ENCODE data around the gene VOPP1. TPM values are rescaled to one million over a fixed set of nuclear protein-coding genes. Genes with fewer than 3 reads are reported as not detected.

VOPP1 gene
- total RNA-seq, 1 experiment from 2014 or later = 45.4 TPM

GRCh38 chr7:55568613-55569268 lies 3.6 kb downstream of the VOPP1 start:
- peaks cover 5% of the 10 kb centered on the region; the same call in 1 of the 2 replicates for H3K36me3 ChIP-seq
- DNase-seq = no peak
- no peaks in the 10 kb centered on the region for H3K27me3 ChIP-seq
- no peaks in the 10 kb centered on the region for H3K9me3 ChIP-seq
- H3K4me3 ChIP-seq = no peak overlapping the region

- Histone ChIP-seq H3K9me3 (no peaks in the 10 kb centered on the region), H3K4me3 (no peak overlapping the region), H3K27me3 (no peaks in the 10 kb centered on the region), H3K36me3 (peaks cover 5% of the 10 kb centered on the region; the same call in 1 of the 2 replicates)
- DNase-seq = no peak
Observed at GRCh38 chr7:55567571-55567970, 4.7 kb downstream of the VOPP1 start.

GRCh38 chr7:55565681-55566080 lies 6.6 kb downstream of the VOPP1 start:
- H3K27me3 ChIP-seq = no peaks in the 10 kb centered on the region
- DNase-seq = no peak
- H3K4me3 ChIP-seq = no peak overlapping the region
- H3K9me3 ChIP-seq = no peaks in the 10 kb centered on the region
- peaks cover 5% of the 10 kb centered on the region; the same call in 1 of the 2 replicates for H3K36me3 ChIP-seq

DNA sequence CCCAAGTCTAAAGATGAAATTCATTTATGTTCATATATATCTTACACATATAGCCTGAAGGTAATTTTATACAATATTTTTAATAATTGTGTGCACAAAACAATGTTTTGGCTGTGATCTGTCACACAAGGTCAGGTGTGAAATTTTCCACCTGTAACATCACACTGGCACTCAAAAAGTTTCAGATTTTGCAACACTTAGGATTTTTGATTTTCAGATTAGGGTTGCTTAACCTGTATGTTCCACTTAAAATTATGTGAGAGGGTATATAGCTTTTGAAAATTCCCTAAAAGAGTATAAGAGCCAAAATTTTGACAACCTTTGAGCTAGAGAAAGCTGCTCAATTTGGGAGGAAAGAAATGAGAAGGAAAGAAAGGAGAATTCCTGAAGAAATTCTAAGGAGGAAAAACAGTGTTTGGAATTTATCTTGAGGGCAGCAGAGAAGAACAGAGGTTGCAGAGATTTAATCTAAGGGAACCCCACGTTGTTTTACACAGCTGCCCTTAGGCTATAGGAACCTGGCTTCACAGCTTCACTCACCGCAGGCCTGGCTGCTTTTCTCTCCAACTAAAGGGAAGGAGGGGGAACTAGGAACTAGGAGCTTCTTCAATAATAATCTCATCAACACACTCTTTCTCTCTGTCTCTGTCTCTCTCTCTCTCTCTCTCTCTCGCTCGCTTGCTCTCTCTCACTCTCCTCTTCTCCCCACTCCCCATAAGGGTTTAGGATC lies 8.5 kb downstream of the VOPP1 start:
- no peaks in the 10 kb centered on the region for H3K36me3 ChIP-seq
- H3K4me3 ChIP-seq = no peak overlapping the region
- no peaks in the 10 kb centered on the region for H3K9me3 ChIP-seq
- H3K27me3 ChIP-seq = no peaks in the 10 kb centered on the region
- no peak for DNase-seq

GRCh38 chr7:55561690-55562089 lies 10.6 kb downstream of the VOPP1 start:
- H3K4me3 ChIP-seq = no peak overlapping the region
- H3K36me3 ChIP-seq = no peaks in the 10 kb centered on the region
- no peaks in the 10 kb centered on the region for H3K27me3 ChIP-seq
- DNase-seq = no peak
- no peaks in the 10 kb centered on the region for H3K9me3 ChIP-seq

- H3K4me3 ChIP-seq = no peak overlapping the region
- no peak for DNase-seq
- no peaks in the 10 kb centered on the region for H3K9me3 ChIP-seq
- no peaks in the 10 kb centered on the region for H3K27me3 ChIP-seq
- H3K36me3 ChIP-seq = no peaks in the 10 kb centered on the region
Observed at GRCh38 chr7:55558962-55559920, 13.1 kb downstream of the VOPP1 start.

DNA sequence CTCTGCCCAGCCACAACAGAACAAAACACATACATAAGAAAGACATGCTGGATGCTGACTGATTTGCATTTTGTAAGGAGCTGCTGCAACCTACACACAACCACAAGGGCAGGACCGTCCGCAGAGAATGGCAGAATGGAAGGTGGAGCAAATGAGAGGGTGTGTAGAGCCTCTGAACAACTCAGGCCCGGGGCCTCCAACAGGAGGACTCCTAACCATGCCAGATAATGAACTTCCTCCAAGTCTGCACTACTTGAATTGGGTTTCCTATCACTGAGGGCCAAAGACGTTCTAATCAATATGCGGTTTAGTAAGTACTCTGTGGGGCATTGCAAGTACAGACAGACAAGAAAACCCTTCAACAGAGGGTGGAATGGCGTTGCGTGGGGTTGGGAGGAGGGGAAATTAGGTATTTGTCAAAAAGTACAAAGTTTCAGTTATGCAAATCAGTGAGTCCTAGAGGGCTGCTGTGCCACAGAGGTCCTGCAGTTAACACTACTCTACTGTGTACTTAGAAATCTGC lies 14.6 kb downstream of the VOPP1 start:
- no peak for DNase-seq
- H3K27me3 ChIP-seq = no peaks in the 10 kb centered on the region
- H3K36me3 ChIP-seq = no peaks in the 10 kb centered on the region
- no peaks in the 10 kb centered on the region for H3K9me3 ChIP-seq
- H3K4me3 ChIP-seq = no peak overlapping the region

DNA sequence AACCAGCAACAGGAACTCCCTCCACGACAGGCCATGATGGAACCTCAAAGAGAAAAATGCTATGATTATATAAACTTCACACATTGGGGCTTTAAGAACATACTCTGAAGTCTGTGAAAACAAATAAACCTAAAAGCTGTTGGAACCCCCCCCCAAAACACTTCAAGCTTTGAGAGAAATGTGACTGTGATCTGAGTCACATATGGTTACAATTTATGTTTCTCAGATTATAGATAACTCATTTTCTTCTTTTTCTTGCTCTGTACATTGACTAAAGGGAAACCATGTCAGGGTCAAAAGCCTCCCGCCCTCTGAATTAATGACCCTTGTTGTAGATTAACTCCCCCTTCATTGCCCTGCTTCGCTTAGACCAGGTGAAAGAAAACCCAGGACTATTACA lies 15.8 kb downstream of the VOPP1 start:
- Histone ChIP-seq H3K36me3 (no peaks in the 10 kb centered on the region), H3K4me3 (no peak overlapping the region), H3K27me3 (no peaks in the 10 kb centered on the region), H3K9me3 (no peaks in the 10 kb centered on the region)
- DNase-seq = no peak

DNA sequence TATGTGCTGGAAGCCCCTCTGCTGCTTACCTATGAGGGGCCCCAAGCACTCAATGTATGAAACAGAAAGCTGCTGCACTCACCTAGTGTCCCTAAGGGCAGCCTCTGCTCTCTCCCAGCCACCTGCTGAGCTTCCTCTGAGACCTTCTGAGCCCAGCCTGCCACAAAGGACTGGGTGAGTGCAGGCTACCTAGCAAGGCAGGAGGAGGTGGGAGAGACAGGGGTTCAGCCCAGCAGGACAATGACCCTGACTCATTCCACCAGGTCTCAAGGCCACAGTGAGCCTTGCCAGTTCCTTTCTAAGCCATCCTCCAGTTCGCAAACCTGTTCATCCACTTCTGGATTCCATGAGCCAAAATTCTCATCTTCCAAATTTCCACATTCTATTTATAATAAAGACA lies 16.3 kb downstream of the VOPP1 start:
- DNase-seq = no peak
- Histone ChIP-seq H3K9me3 (no peaks in the 10 kb centered on the region), H3K4me3 (no peak overlapping the region)

GRCh38 chr7:55555160-55555559 lies 17.1 kb downstream of the VOPP1 start:
- H3K4me3 ChIP-seq = no peak overlapping the region
- H3K27me3 ChIP-seq = no peaks in the 10 kb centered on the region
- no peaks in the 10 kb centered on the region for H3K9me3 ChIP-seq
- no peaks in the 10 kb centered on the region for H3K36me3 ChIP-seq
- DNase-seq = no peak

More for the DNA sequence above, 16.3 kb downstream of the VOPP1 start:
- H3K27me3 ChIP-seq = no peaks in the 10 kb centered on the region
- H3K36me3 ChIP-seq = no peaks in the 10 kb centered on the region

DNA sequence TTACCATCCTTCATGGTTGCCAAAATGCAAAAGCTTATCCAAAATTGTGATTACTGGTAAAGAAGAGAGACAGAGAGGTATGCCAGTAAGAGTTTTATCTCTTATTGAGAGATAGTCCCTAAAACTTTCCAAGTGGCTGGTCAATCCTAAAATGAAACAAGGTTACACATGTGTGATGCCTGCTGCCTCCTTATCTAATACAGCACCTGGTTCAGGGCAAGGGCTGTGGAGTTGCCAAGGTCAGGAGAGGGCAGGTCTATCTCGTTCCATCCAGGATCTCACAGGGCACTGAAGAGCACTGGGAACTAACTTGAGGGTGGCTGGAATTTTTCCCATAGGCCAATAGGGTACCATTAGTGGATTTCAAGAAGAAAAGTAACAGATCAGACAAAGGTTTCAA lies 18.3 kb downstream of the VOPP1 start:
- H3K4me3 ChIP-seq = no peak overlapping the region
- no peak for DNase-seq
- H3K9me3 ChIP-seq = no peaks in the 10 kb centered on the region
- no peaks in the 10 kb centered on the region for H3K27me3 ChIP-seq
- H3K36me3 ChIP-seq = no peaks in the 10 kb centered on the region

- Histone ChIP-seq H3K4me3 (no peak overlapping the region), H3K27me3 (no peaks in the 10 kb centered on the region), H3K36me3 (no peaks in the 10 kb centered on the region), H3K9me3 (no peaks in the 10 kb centered on the region)
- no peak for DNase-seq
Observed at GRCh38 chr7:55553024-55553345, 19.3 kb downstream of the VOPP1 start.

DNA sequence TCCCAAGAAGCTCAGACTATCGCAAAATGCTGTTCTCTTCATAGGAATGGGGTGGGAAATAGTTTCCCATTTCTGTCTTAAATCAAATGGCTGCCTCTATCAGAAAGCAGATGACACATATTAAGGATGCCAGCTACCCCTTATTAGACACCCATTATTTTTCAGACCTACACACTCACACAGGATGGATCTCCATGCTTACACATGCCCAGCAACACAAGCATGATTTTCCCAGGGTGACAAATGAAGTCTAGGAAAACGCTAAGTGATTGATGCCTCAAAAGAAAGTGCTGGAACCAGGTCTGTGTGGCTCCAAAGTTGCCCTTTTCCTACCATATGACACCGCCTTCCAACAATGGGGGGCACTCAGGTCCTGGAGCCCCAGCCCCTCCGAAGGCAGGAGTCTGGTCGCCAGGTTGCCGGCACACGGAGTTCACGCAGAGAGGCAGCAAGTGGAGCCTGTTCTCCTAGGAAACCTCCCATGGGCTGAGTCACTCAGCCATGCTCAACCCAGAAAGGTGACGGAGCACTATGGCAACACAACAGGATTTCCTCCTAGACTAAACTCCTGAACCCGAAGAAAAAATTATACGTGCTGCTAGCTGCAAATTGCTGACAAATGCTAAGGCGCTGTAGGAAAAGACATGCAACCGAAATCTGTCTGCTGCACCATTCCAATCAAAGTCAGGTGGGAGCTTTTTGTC lies 19.8 kb downstream of the VOPP1 start:
- no peak for DNase-seq
- no peak overlapping the region for H3K4me3 ChIP-seq

GRCh38 chr7:55550841-55551537 lies 21.3 kb downstream of the VOPP1 start:
- no peaks in the 10 kb centered on the region for H3K27me3 ChIP-seq
- H3K4me3 ChIP-seq = no peak overlapping the region
- no peak for DNase-seq
- no peaks in the 10 kb centered on the region for H3K9me3 ChIP-seq
- H3K36me3 ChIP-seq = no peaks in the 10 kb centered on the region

More for the DNA sequence above, 19.8 kb downstream of the VOPP1 start:
- Histone ChIP-seq H3K27me3 (no peaks in the 10 kb centered on the region), H3K36me3 (no peaks in the 10 kb centered on the region), H3K9me3 (no peaks in the 10 kb centered on the region)

- Histone ChIP-seq H3K27me3 (no peaks in the 10 kb centered on the region), H3K9me3 (no peaks in the 10 kb centered on the region), H3K36me3 (no peaks in the 10 kb centered on the region), H3K4me3 (no peak overlapping the region)
- DNase-seq = no peak
Observed at GRCh38 chr7:55550010-55550663, 22.2 kb downstream of the VOPP1 start.

Data from MG63 (cell line).